Panc1 (cell line): ENCODE data around the gene TES.

Source experiments
- TF ChIP-seq, protein P1 (sequence below): fragments of 450-650 bp; IDR thresholded peaks from 2 replicates; pipeline ENCODE4 v1.5.1; 2017; ENCODE audit warnings: mild to moderate bottlenecking
- TF ChIP-seq, protein P2 (sequence below), 2 experiments: IDR thresholded peaks; 2 replicates each; pipeline ENCODE4 v1.6.1; 2011 to 2012; ENCODE audit warnings: low read depth in 2 of 2, control low read depth in 1 of 2, low read length in 1 of 2, mild to moderate bottlenecking in 1 of 2, moderate library complexity in 1 of 2; ENCODE audit not compliant: insufficient read depth in 1 of 2

DNA sequence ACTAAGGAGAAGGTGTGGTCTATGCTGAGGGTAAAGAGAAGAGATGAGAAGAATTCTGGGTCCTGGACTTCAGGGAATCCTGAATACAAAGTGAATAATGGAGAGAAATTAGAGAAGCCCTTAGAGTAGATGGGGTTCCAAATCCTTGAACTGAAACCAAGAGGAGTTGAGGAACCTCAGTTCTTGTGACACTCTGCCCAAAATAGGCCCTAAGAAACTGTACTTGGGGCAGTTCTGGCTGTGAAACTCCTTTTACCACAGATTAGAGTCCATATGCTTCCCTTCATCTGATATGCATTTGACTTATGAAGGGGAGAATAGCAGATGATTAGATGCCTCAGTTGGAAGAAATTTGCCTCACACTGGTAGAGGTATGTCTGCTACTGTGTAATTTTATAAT, 19.0 kb downstream of the TES start:
- TF ChIP-seq, protein P1, sequence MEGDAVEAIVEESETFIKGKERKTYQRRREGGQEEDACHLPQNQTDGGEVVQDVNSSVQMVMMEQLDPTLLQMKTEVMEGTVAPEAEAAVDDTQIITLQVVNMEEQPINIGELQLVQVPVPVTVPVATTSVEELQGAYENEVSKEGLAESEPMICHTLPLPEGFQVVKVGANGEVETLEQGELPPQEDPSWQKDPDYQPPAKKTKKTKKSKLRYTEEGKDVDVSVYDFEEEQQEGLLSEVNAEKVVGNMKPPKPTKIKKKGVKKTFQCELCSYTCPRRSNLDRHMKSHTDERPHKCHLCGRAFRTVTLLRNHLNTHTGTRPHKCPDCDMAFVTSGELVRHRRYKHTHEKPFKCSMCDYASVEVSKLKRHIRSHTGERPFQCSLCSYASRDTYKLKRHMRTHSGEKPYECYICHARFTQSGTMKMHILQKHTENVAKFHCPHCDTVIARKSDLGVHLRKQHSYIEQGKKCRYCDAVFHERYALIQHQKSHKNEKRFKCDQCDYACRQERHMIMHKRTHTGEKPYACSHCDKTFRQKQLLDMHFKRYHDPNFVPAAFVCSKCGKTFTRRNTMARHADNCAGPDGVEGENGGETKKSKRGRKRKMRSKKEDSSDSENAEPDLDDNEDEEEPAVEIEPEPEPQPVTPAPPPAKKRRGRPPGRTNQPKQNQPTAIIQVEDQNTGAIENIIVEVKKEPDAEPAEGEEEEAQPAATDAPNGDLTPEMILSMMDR, result no peak
- TF ChIP-seq, protein P2, sequence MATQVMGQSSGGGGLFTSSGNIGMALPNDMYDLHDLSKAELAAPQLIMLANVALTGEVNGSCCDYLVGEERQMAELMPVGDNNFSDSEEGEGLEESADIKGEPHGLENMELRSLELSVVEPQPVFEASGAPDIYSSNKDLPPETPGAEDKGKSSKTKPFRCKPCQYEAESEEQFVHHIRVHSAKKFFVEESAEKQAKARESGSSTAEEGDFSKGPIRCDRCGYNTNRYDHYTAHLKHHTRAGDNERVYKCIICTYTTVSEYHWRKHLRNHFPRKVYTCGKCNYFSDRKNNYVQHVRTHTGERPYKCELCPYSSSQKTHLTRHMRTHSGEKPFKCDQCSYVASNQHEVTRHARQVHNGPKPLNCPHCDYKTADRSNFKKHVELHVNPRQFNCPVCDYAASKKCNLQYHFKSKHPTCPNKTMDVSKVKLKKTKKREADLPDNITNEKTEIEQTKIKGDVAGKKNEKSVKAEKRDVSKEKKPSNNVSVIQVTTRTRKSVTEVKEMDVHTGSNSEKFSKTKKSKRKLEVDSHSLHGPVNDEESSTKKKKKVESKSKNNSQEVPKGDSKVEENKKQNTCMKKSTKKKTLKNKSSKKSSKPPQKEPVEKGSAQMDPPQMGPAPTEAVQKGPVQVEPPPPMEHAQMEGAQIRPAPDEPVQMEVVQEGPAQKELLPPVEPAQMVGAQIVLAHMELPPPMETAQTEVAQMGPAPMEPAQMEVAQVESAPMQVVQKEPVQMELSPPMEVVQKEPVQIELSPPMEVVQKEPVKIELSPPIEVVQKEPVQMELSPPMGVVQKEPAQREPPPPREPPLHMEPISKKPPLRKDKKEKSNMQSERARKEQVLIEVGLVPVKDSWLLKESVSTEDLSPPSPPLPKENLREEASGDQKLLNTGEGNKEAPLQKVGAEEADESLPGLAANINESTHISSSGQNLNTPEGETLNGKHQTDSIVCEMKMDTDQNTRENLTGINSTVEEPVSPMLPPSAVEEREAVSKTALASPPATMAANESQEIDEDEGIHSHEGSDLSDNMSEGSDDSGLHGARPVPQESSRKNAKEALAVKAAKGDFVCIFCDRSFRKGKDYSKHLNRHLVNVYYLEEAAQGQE (IDR thresholded peaks at IDR 0.05; ENCODE audit: insufficient read depth in 1 of 2, low read depth in 2 of 2, low read length in 1 of 2), result no peak
